Measurements from ENCODE around the gene STXBP2. TPM values are rescaled to one million over a fixed set of nuclear protein-coding genes. Genes with fewer than 3 reads are reported as not detected.

The STXBP2 gene
- total RNA-seq, 1 experiment from 2014 or later: 94.4 TPM

GRCh38 chr19:7672522-7672921, 35.6 kb downstream of the STXBP2 start:
- ChIA-PET POLR2A (no interaction called here), CTCF (no interaction called here)
- intact Hi-C loops (cut with micrococcal nuclease): no loop called here
- H3K36me3 Mint-ChIP-seq (ENCODE audit: insufficient read depth, unreplicated experiment): no peaks in the 10 kb centered on the region
- no peak for DNase-seq (ENCODE audit: unreplicated experiment)
- no peak overlapping the region for H3K27ac Mint-ChIP-seq (ENCODE audit: low read depth, unreplicated experiment)
- no TSS peak for BruUV-seq (replicated peaks)
- H3K27me3 Mint-ChIP-seq (ENCODE audit: insufficient read depth, unreplicated experiment): peaks cover 22% of the 10 kb centered on the region
- no peak overlapping the region for H3K4me3 Mint-ChIP-seq (ENCODE audit: unreplicated experiment)
- no peaks in the 10 kb centered on the region for H3K4me1 Mint-ChIP-seq (ENCODE audit: insufficient read depth, unreplicated experiment)
- no peaks in the 10 kb centered on the region for H3K9me3 Mint-ChIP-seq (ENCODE audit: unreplicated experiment)
- no peak for TF ChIP-seq CTCF (IDR thresholded peaks at IDR 0.05; ENCODE audit: unreplicated experiment)

- ChIA-PET POLR2A (interaction anchor here (0.6 kb wide), 1 partner anchor 206 kb away, joined by 3 read pairs; no protein-coding TSS in a partner anchor), CTCF (interaction anchor here (0.6 to 1.0 kb wide), 2 partner anchors 21 to 23 kb away, joined by 4 read pairs; no protein-coding TSS in a partner anchor)
- peaks cover 2% of the 10 kb centered on the region for H3K4me1 Mint-ChIP-seq (ENCODE audit: insufficient read depth, unreplicated experiment)
- BruUV-seq (replicated peaks): no TSS peak
- TF ChIP-seq CTCF (IDR thresholded peaks at IDR 0.05; ENCODE audit: unreplicated experiment): no peak
- H3K36me3 Mint-ChIP-seq (ENCODE audit: insufficient read depth, unreplicated experiment): no peaks in the 10 kb centered on the region
- H3K4me3 Mint-ChIP-seq (ENCODE audit: unreplicated experiment): no peak overlapping the region
- intact Hi-C loops (cut with micrococcal nuclease): no loop called here
- H3K9me3 Mint-ChIP-seq (ENCODE audit: unreplicated experiment): no peaks in the 10 kb centered on the region
- no peak overlapping the region for H3K27ac Mint-ChIP-seq (ENCODE audit: low read depth, unreplicated experiment)
- DNase-seq (ENCODE audit: unreplicated experiment): peak; percentile 76
- H3K27me3 Mint-ChIP-seq (ENCODE audit: insufficient read depth, unreplicated experiment): peaks cover 17% of the 10 kb centered on the region
These were observed 37.4 kb downstream of the STXBP2 start for GRCh38 chr19:7674010-7675005.

DNA sequence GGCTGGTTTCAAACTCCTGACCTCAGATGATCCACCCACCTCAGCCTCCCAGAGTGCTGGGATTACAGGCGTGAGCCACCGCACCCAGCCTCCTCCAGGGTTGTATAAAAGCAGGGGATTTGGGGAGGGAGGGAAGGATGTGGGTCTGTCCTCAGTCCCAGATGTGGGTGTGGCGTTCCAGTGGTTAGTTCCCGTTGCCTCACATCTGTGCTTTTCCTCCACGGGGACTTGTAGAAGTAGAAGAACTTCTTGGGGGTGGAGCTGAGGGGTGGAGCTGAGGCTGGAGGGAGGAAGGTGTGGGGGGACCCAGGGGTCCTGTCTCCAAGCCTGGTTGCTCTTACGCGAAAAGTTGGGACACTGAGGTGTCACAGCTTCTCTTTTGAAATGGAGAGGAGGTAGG, 39.5 kb downstream of the STXBP2 start:
- no peaks in the 10 kb centered on the region for H3K27me3 Mint-ChIP-seq (ENCODE audit: insufficient read depth, unreplicated experiment)

More for the DNA sequence above, 39.5 kb downstream of the STXBP2 start:
- CTCF ChIA-PET: interaction anchor here (0.6 to 1.2 kb wide), 5 partner anchors 26 to 356 kb away, joined by 3 to 5 read pairs (median 3); partner anchors contain the start of genes PET100 and XAB2
- intact Hi-C loops (cut with micrococcal nuclease): no loop called here
- no peaks in the 10 kb centered on the region for H3K36me3 Mint-ChIP-seq (ENCODE audit: insufficient read depth, unreplicated experiment)
- POLR2A ChIA-PET: interaction anchor here (0.8 to 2.3 kb wide), 2 partner anchors 20 to 124 kb away, joined by 3 to 6 read pairs; no protein-coding TSS in a partner anchor
- TF ChIP-seq CTCF (IDR thresholded peaks at IDR 0.05; ENCODE audit: unreplicated experiment): no peak
- peaks cover 6% of the 10 kb centered on the region for H3K4me1 Mint-ChIP-seq (ENCODE audit: insufficient read depth, unreplicated experiment)
- no TSS peak for BruUV-seq (replicated peaks)
- no peaks in the 10 kb centered on the region for H3K9me3 Mint-ChIP-seq (ENCODE audit: unreplicated experiment)
- H3K27ac Mint-ChIP-seq (ENCODE audit: low read depth, unreplicated experiment): no peak overlapping the region
- H3K4me3 Mint-ChIP-seq (ENCODE audit: unreplicated experiment): no peak overlapping the region
- DNase-seq (ENCODE audit: unreplicated experiment): no peak

All from MCF 10A (cell line).